SK-N-SH treated with all-trans-retinoic acid at 6 μM for 48 hours (cell line): ENCODE measurements around the gene RUNDC1.

Experiments used
- OSR1 ChIP-seq: fragments of 250-450 bp; sonication (Bioruptor Pico); IDR thresholded peaks from 2 replicates; pipeline ENCODE4 v1.8.0; 2022; ENCODE audit warnings: moderate library complexity, mild to moderate bottlenecking, inconsistent platforms
- PATZ1 ChIP-seq: fragments of 250-450 bp; sonication (Bioruptor Pico); IDR thresholded peaks from 2 replicates; pipeline ENCODE4 v1.8.0; 2020; ENCODE audit warnings: mild to moderate bottlenecking, moderate library complexity, borderline replicate concordance
- PPARA ChIP-seq: fragments of 250-450 bp; sonication (Bioruptor Pico); IDR thresholded peaks from 2 replicates; pipeline ENCODE4 v1.5.0; 2020; ENCODE audit warnings: mild to moderate bottlenecking, borderline replicate concordance
- RARB ChIP-seq: fragments of 250-450 bp; sonication (Bioruptor Pico); IDR thresholded peaks from 2 replicates; pipeline ENCODE4 v1.8.0; 2021; ENCODE audit warnings: mild to moderate bottlenecking, moderate library complexity
- ZC3H10 ChIP-seq: fragments of 250-450 bp; sonication (Bioruptor Pico); IDR thresholded peaks from 2 replicates; pipeline ENCODE4 v1.5.1; 2021; ENCODE audit warnings: mild to moderate bottlenecking, moderate library complexity
- ZFP30 ChIP-seq: fragments of 450-650 bp; formaldehyde crosslinking; IDR thresholded peaks from 2 replicates; pipeline ENCODE4 v1.5.0; 2022; ENCODE audit warnings: mild to moderate bottlenecking, moderate library complexity

- no peak for TF ChIP-seq PATZ1
- TF ChIP-seq RARB (CRISPR knock-in tag): no peak
- TF ChIP-seq ZC3H10 (CRISPR knock-in tag): no peak
- no peak for TF ChIP-seq OSR1
- TF ChIP-seq PPARA: no peak
- TF ChIP-seq ZFP30 (CRISPR knock-in tag): no peak
Measured at GRCh38 chr17:42967925-42968324, 12.4 kb upstream of the RUNDC1 start.
